Stimulated activated memory B cell treated with anti-CD40 and anti-IgM and Interleukin-4, amounts not matched to agents 10 μg/mL and 1 μg/mL and 100 μg/mL, for 72 hours (primary cell): ENCODE data around the gene CIAO3.

Experiments
- ATAC-seq: fragments of 150-1000 bp; cut with Tn5 transposase; 2 replicates; pipeline ENCODE4 v1.10.0; 2021
- H3K27ac Mint-ChIP-seq: one replicate; pipeline ENCODE4 v1.8.0; 2022; ENCODE audit warnings: mild to moderate bottlenecking, mixed read lengths
- H3K27me3 Mint-ChIP-seq: one replicate; pipeline ENCODE4 v1.8.0; 2022; ENCODE audit warnings: mixed read lengths
- H3K36me3 Mint-ChIP-seq: one replicate; pipeline ENCODE4 v1.8.0; 2022; ENCODE audit warnings: mixed read lengths
- H3K4me1 Mint-ChIP-seq: one replicate; pipeline ENCODE4 v1.8.0; 2022; ENCODE audit warnings: mixed read lengths
- H3K4me3 Mint-ChIP-seq: one replicate; pipeline ENCODE4 v1.8.0; 2022; ENCODE audit warnings: mild to moderate bottlenecking, moderate library complexity, mixed read lengths
- H3K9me3 Mint-ChIP-seq: one replicate; pipeline ENCODE4 v1.8.0; 2022; ENCODE audit warnings: mixed read lengths

The CIAO3 gene

GRCh38 chr16:766820-767640 lies 26.2 kb upstream of the CIAO3 start:
- peaks cover 38% of the 10 kb centered on the region for H3K27me3 Mint-ChIP-seq
- no peak overlapping the region for H3K27ac Mint-ChIP-seq
- H3K36me3 Mint-ChIP-seq: no peaks in the 10 kb centered on the region
- no peaks in the 10 kb centered on the region for H3K4me1 Mint-ChIP-seq
- no peak overlapping the region for H3K4me3 Mint-ChIP-seq
- no peak for ATAC-seq
- no peaks in the 10 kb centered on the region for H3K9me3 Mint-ChIP-seq

- no peaks in the 10 kb centered on the region for H3K36me3 Mint-ChIP-seq
- H3K9me3 Mint-ChIP-seq: no peaks in the 10 kb centered on the region
- peaks cover 46% of the 10 kb centered on the region for H3K27me3 Mint-ChIP-seq
- H3K4me3 Mint-ChIP-seq: no peak overlapping the region
- no peak overlapping the region for H3K27ac Mint-ChIP-seq
- no peak for ATAC-seq
- no peaks in the 10 kb centered on the region for H3K4me1 Mint-ChIP-seq
Measured at GRCh38 chr16:766008-766819, 25.4 kb upstream of the CIAO3 start.

DNA sequence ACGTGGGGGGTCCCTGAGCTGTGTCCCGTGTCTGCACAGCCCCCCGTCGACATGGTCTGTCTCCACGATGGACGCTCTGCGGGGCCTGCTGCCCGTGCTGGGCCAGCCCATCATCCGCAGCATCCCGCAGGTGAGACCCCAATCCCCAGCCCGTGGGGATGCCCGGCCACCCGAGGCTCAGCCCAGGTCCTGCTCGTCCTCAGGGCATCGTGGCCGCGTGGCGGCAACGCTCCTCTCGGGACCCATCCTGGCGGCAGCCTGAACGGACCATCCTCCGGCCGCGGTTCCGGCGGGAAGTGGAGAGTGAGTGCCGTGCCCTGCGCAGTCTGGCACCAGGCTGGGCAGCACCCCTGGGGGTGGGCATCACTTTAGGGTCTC lies 24.7 kb upstream of the CIAO3 start:
- H3K4me1 Mint-ChIP-seq: no peaks in the 10 kb centered on the region
- H3K27me3 Mint-ChIP-seq: peaks cover 53% of the 10 kb centered on the region
- no peak overlapping the region for H3K27ac Mint-ChIP-seq

DNA sequence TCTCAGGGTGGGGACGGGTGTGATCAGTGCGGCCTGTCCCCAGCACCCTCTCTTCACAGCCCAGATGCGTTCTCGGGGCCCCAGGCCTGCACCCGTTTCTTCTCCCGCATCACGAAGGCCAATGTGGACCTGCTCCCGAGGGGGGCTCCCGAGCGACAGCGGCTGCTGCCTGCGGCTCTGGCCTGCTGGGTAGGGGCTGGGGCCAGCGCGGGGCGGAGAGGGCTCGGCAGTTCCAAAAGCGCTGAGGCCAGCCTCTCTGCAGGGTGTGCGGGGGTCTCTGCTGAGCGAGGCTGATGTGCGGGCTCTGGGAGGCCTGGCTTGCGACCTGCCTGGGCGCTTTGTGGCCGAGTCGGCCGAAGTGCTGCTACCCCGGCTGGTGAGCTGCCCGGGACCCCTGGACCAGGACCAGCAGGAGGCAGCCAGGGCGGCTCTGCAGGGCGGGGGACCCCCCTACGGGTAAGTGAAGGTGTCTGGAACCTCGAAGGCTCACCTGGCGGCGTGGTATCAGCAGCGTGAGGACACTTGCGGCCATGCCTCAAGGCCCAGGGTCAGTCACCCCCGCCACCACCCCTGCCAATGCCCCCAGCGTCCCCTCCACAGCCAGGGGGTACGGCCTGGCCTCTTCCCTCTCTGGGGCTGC lies 24.2 kb upstream of the CIAO3 start:
- Mint-ChIP-seq H3K9me3 (no peaks in the 10 kb centered on the region), H3K27me3 (peaks cover 53% of the 10 kb centered on the region), H3K4me1 (no peaks in the 10 kb centered on the region), H3K27ac (no peak overlapping the region), H3K36me3 (no peaks in the 10 kb centered on the region), H3K4me3 (no peak overlapping the region)
- no peak for ATAC-seq

More for the DNA sequence above, 24.7 kb upstream of the CIAO3 start:
- Mint-ChIP-seq H3K9me3 (no peaks in the 10 kb centered on the region), H3K36me3 (no peaks in the 10 kb centered on the region), H3K4me3 (no peak overlapping the region)
- ATAC-seq: no peak

- Mint-ChIP-seq H3K36me3 (no peaks in the 10 kb centered on the region), H3K27ac (no peak overlapping the region), H3K4me1 (no peaks in the 10 kb centered on the region), H3K27me3 (peaks cover 53% of the 10 kb centered on the region), H3K4me3 (no peak overlapping the region), H3K9me3 (no peaks in the 10 kb centered on the region)
- no peak for ATAC-seq
Measured at GRCh38 chr16:764184-764750, 23.5 kb upstream of the CIAO3 start.

DNA sequence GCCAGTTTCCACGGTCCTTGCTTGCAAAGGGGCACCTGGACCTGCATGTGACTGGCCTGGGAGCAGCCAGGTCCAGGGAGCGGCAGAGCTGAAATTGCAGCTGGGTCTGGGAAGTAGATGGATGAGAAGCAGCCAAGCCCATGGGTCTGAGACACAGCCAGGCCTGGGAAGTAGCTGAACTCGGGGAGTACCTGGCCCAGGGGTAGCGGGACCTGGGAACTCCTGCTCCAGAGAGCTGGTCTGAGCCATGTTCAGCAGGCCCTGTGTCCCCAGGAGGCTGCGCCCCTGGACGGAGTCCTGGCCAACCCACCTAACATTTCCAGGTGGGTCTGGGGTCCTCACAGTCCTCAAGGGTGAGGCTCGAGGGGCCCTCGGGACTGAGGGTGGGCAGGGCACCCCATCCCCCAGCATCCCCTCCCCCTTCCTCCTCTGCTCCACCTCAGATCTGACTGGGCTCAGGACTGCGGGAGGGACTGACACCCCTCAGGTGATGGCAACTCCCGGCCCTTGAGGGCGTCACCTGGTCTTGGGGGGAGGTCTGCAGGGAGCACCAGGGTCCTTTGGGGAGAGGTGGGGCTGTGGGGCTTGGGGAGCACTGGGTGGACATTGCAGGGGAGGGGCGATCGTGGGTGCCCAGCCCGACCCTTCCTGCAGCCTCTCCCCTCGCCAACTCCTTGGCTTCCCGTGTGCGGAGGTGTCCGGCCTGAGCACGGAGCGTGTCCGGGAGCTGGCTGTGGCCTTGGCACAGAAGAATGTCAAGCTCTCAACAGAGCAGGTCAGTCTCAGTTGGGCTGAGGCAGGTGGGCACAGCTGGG lies 22.8 kb upstream of the CIAO3 start:
- no peak for ATAC-seq
- Mint-ChIP-seq H3K36me3 (no peaks in the 10 kb centered on the region), H3K4me3 (no peak overlapping the region), H3K4me1 (no peaks in the 10 kb centered on the region), H3K27me3 (peaks cover 53% of the 10 kb centered on the region), H3K27ac (no peak overlapping the region), H3K9me3 (no peaks in the 10 kb centered on the region)

DNA sequence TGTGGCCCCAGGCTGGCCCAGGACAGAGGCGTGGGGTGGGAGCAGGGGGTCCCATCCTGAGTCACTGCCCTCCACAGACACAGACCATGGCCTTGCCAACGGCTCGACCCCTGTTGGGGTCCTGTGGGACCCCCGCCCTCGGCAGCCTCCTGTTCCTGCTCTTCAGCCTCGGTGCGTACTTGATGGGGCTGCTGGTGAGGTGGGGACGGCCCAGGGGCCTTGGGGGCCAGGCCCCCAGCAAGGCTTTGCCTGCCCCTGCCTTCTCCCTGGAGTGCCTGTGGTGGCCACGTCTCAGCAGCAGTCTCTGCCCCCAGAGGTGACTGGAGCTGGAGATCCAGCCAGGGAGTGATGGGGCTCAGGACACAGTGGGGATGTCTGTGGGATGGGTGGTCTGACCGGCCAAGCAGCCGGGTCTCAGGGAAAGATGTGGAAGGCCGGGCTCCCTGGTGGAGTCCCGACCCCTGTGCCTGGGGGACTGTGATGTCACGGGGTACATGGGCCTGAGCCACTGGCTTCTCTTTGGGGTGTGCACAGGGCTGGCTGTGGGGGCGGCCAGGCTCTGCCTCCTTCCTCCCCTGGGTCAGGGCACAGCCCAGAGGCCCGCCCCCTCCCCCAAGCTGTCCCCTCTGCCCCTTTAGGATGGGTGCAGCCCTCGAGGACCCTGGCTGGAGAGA lies 21.9 kb upstream of the CIAO3 start:
- Mint-ChIP-seq H3K27ac (no peak overlapping the region), H3K9me3 (no peaks in the 10 kb centered on the region), H3K4me3 (no peak overlapping the region), H3K27me3 (peaks cover 58% of the 10 kb centered on the region), H3K4me1 (no peaks in the 10 kb centered on the region), H3K36me3 (no peaks in the 10 kb centered on the region)
- no peak for ATAC-seq

DNA sequence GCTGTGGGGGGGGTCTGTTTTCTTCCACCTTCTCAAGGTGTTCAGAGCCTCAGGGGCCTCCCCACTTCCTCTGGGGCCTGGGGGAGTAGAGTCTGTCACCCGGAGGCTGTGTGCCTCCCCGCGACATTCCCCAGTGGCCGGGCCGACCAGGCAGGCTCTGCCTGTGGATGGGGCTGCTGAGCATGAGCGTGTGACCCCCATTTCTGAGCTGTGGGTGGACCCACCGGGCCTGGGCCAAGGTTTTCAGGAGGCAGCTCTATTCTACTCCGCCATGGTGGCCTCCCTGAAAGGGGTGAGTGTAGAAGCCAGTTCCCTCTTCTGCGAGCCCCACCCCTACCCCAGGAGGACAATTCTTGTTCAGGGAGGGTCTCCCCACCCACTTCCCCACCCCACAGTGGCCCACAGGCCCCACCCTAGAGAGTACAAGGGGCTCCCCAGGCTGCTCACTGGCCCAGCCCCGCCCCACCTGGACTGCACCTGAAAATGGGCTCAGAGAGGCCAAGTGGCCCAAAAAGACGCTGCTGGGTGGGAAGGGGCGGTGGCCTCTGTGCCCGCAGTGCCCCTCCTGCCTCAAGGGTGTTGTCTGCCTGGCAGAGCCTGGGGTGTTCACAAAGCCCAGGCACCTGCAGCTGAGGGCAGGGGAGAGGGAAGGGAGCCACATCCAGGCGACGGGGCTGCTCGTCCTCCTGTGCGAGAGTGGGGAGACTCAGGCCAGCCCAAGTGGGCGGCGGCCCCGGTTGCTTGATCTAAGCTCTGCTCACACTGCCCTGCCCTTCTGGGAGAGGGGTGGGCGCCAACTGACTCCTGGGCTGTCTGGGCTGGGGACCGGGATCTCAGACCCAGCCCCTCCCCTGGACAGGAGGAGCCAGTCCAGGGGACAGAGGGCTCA lies 21.1 kb upstream of the CIAO3 start:
- Mint-ChIP-seq H3K4me3 (no peak overlapping the region), H3K27ac (no peak overlapping the region), H3K36me3 (no peaks in the 10 kb centered on the region), H3K9me3 (peaks cover 2% of the 10 kb centered on the region), H3K27me3 (peaks cover 60% of the 10 kb centered on the region), H3K4me1 (no peaks in the 10 kb centered on the region)
- no peak for ATAC-seq

GRCh38 chr16:760545-761343 lies 19.9 kb upstream of the CIAO3 start, which contains the start of gene MSLN:
MSLN (plus strand) TSS chr16:760734; CDS start chr16:762681, 1,947 bp downstream.
- H3K4me1 Mint-ChIP-seq: no peaks in the 10 kb centered on the region
- no peak within 1 kb of the TSS for H3K27ac Mint-ChIP-seq
- no peak for ATAC-seq
- no peaks in the 10 kb centered on the region for H3K36me3 Mint-ChIP-seq
- no peak within 1 kb of the TSS for H3K4me3 Mint-ChIP-seq
- peaks cover 49% of the 10 kb centered on the region for H3K27me3 Mint-ChIP-seq
- peaks cover 2% of the 10 kb centered on the region for H3K9me3 Mint-ChIP-seq

GRCh38 chr16:760065-760464 lies 19.3 kb upstream of the CIAO3 start:
- H3K9me3 Mint-ChIP-seq: peaks cover 2% of the 10 kb centered on the region
- H3K27me3 Mint-ChIP-seq: peaks cover 49% of the 10 kb centered on the region
- H3K27ac Mint-ChIP-seq: no peak overlapping the region
- no peak for ATAC-seq
- no peaks in the 10 kb centered on the region for H3K4me1 Mint-ChIP-seq
- H3K4me3 Mint-ChIP-seq: no peak overlapping the region
- no peaks in the 10 kb centered on the region for H3K36me3 Mint-ChIP-seq

DNA sequence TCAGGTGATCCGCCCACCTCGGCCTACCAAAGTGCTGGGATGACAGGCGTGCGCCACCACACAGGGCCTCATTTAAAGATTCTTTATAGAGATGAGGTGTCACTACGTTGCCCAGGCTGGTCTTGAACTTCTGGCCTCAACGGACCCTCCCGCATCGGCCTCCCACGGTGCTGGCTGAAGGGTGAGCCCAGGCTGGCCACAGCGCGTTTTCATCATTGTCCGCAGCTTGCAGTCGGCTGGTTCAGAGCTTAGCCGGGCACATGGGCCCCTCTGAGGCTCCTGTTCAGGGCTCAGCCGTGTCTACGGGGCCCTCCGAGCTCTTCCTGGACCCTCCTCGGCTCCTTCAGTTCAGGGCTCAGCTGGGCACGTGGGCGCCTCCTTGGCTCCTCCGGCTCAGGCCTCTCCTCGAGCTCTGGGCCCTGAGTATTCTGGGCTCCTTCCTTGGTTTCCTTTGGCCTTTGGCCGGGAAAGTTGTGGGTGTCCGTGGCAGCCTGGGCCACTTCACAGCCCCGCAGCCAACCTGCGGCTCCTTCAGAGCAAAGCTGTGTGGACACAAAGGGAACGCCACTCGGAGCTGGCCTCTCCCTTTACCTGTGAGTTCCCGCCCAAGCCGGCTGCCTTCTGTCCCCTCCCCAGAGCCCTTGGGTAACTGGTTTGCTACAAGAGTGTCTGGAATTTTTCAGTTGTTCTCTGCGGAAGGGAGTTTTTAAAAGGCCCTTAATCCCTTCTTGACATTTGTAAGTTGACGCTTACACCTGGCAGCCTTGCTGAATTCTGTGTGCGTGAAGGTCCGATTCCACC lies 18.5 kb upstream of the CIAO3 start:
- Mint-ChIP-seq H3K9me3 (peaks cover 2% of the 10 kb centered on the region), H3K4me3 (no peak overlapping the region), H3K27me3 (peaks cover 49% of the 10 kb centered on the region), H3K36me3 (no peaks in the 10 kb centered on the region), H3K4me1 (peaks cover 5% of the 10 kb centered on the region), H3K27ac (no peak overlapping the region)
- ATAC-seq: no peak

- Mint-ChIP-seq H3K27ac (no peak overlapping the region), H3K27me3 (peaks cover 20% of the 10 kb centered on the region), H3K9me3 (peaks cover 2% of the 10 kb centered on the region), H3K4me3 (no peak overlapping the region), H3K4me1 (peaks cover 5% of the 10 kb centered on the region), H3K36me3 (no peaks in the 10 kb centered on the region)
- ATAC-seq: no peak
Measured at GRCh38 chr16:756428-756827, 15.6 kb upstream of the CIAO3 start.
